Nasal cavity respiratory epithelium epithelial cell of viscerocranial mucosa (primary cell): ENCODE results near the gene DGKE. TPM values are rescaled to one million over a fixed set of nuclear protein-coding genes. Genes with fewer than 3 reads are reported as not detected.

ENCODE experiments used
- total RNA-seq: library from RNA; depleted of rRNA; stranded (reverse); fragments of >200 nt; gene quantifications from 2 replicates; pipeline ENCODE4 v1.2.3, GENCODE V29; 2014

The DGKE gene
- 5.6 and 6.8 TPM in 2 replicates for total RNA-seq

DNA sequence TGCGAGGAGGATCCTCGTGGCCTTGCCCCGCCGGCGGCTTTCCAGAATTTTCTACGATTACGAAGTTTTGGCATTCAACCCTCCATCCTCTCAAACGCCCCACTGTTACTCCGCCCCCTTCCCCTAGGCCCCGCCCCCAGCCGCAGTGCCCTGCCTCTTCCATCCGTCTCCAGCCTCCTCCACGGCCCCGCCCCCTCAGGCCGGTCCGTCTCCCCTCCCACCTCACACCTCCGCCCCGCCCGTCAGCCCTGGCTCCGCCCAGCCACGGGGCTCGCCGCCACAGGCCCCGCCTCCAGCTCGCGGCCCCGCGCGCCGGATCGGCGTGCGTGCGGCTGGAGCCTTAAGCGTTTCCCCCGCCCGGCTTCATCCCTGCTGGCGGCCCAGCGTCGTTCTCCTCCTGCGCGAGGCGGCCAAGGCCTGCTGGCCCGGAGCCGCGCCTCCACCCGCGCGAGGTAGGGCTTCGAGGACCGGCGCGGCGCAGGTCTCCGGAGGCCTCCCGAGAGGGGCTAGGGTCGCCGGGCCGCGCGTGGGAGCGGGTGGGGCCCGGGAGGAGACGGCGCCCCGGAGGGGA is at the start of gene DGKE, which contains the start of gene C17orf67:
DGKE (plus strand) TSS at position 343 of the 571 bp plus-strand sequence. CDS start 645 bp downstream, outside the sequence.
C17orf67 (minus strand) TSS at position 112 of the 571 bp plus-strand sequence. CDS start 18,110 bp downstream, outside the sequence.

DNA sequence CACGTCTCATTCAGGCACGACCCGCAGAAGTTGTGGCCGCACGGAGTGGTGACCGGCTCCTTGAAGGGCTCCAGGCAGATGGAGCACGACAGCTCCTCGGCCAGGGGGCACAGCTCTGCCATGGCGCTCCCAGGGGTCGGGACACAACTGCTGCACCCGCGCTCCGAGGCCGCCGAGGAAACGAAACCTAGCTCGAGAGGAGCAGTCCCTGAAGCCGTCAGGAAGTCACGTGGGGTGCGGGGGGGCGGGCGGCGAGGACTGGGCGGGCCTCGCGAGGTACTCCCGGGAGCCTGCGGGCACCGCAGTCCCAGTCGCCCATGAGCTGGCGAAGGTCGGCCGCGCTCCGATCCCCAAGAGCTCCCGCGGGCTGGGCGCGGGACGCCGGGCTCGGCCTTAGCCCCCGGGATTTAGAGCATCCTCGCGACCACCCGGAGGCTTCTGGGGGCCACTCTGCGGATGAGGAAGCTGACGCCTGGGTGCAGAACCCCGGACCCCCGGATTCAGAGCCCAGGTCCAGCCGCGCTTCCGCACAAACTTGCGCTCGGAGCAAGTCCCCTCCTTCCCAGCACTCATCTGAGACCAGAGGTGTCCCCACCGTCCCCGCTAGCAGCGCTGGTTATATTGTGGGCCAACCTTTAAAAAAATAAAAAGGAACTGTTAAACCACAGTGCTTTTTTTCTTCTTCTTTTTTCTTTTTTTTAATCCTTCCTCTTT is 80.1 kb downstream of the DGKE start, which contains the start of gene TRIM25:
TRIM25 (minus strand) TSS at position 183 of the 714 bp plus-strand sequence; CDS start at position 122, 61 bp downstream.

Other genes starting within 250 kb of the DGKE start
- gene NOG, start 240.5 kb upstream of the DGKE start, total RNA-seq: under 0.01 and 0.28 TPM in 2 replicates
- gene C17orf67, start 231 bp upstream of the DGKE start, total RNA-seq: 0.64 and 1.0 TPM in 2 replicates
- 57.4 and 73.4 TPM in 2 replicates for gene TRIM25, start 79.9 kb downstream of the DGKE start, total RNA-seq
- 16.5 and 17.8 TPM in 2 replicates for gene COIL, start 126.9 kb downstream of the DGKE start, total RNA-seq
- gene SCPEP1, start 144.0 kb downstream of the DGKE start, total RNA-seq: 54.3 and 186 TPM in 2 replicates